Measurements from ENCODE around the gene PIGU.
"Not testable (repeated sequence)": the region's sequence is repeated elsewhere in the genome, so short reads cannot be mapped to it uniquely, and the experiment has no call there.

The PIGU gene

DNA sequence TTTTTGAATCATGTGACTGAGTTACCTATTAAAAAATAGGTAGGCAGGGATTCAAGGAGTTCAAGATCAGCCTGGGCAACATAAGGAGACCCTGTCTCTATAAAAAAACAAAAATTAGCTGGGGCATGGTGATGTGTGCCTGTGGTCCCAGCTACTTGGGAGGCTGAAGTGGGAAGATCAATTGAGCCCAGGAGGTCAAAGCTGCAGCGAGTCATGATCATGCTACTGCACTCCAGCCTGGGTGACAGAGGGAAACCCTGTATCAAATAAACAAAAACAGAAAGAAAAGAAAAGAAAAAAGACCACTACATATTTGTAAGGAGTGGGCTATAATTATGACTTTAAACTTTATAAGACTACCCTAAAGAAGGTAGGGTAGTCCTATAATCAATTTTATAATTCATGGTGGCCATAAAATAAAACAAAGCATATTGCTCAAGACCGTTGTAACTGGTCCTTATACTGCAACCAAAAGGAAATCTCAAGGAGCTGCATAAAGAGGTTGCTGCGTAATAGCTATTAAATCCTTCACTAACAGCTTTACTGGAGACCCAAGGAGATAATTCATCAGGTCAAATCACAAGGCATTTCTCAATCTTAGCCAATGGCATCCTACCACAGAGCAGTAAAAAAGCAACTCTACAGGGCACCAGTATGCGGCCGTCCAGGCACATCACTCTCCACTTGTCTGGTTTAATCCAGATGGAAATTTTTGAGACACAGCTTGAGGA, 13.5 kb downstream of the PIGU start:
- Histone ChIP-seq H3K4me1 (ENCODE audit: insufficient read depth, low read length) (no peaks in the 10 kb centered on the region), H3K9me3 (ENCODE audit: low read length) (no peaks in the 10 kb centered on the region), H3K27me3 (ENCODE audit: insufficient read depth, low read length) (no peaks in the 10 kb centered on the region), H3K36me3 (ENCODE audit: insufficient read depth, low read length) (no peaks in the 10 kb centered on the region), H3K4me3 (ENCODE audit: low read length) (no peak overlapping the region), H2AFZ (ENCODE audit: low read depth, low read length) (no peak overlapping the region)

- H3K9me3 ChIP-seq (ENCODE audit: low read length); H3K27me3 ChIP-seq (ENCODE audit: insufficient read depth, low read length); H3K4me3 ChIP-seq (ENCODE audit: low read length); H3K36me3 ChIP-seq (ENCODE audit: insufficient read depth, low read length); H3K4me1 ChIP-seq (ENCODE audit: insufficient read depth, low read length); H2AFZ ChIP-seq (ENCODE audit: low read depth, low read length): not testable (repeated sequence)
These were observed 15.1 kb downstream of the PIGU start for GRCh38 chr20:34661811-34662210.

DNA sequence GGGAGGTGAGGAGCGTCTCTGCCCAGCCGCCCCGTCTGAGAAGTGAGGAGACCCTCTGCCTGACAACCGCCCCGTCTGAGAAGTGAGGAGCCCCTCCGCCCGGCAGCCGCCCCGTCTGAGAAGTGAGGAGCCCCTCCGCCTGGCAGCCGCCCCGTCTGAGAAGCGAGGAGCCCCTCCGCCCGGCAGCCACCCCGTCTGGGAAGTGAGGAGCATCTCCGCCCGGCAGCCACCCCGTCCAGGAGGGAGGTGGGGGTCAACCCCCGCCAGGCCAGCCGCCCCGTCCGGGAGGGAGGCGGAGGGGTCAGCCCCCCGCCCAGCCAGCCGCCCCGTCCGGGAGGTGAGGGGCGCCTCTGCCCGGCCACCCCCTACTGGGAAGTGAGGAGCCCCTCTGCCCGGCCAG, 18.2 kb downstream of the PIGU start:
- not testable (repeated sequence) for H3K9me3 ChIP-seq (ENCODE audit: low read length); H3K36me3 ChIP-seq (ENCODE audit: insufficient read depth, low read length); H3K4me1 ChIP-seq (ENCODE audit: insufficient read depth, low read length); H2AFZ ChIP-seq (ENCODE audit: low read depth, low read length); H3K4me3 ChIP-seq (ENCODE audit: low read length); H3K27me3 ChIP-seq (ENCODE audit: insufficient read depth, low read length)

DNA sequence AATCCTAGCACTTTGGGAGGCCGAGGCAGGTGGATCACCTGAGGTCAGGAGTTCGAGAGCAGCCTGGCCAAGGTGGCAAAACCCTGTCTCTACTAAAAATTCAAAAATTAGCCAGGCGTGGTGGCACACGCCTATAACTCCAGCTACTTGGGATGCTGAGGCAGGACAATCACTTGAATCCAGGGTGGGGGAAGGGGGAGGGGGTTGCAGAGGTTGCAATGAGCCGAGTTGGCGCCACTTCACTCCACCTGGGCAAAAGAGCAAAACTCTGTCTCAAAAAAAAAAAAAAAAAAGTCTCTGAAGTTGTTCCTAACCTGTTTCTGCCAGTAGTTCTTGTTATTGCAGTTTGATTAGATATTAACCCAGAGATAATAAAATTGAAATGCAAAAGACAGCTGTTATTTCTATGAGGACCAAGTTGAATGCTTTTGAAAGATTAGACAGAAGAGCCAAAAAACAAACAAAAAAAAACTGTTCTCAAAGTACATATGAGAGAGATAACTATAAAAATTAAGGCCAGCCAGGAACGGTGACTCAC, 22.6 kb downstream of the PIGU start:
- no peaks in the 10 kb centered on the region for H3K4me1 ChIP-seq (ENCODE audit: insufficient read depth, low read length)
- H3K9me3 ChIP-seq (ENCODE audit: low read length), result no peaks in the 10 kb centered on the region
- H3K27me3 ChIP-seq (ENCODE audit: insufficient read depth, low read length), result no peaks in the 10 kb centered on the region
- peaks cover 23% of the 10 kb centered on the region for H3K36me3 ChIP-seq (ENCODE audit: insufficient read depth, low read length)
- H3K4me3 ChIP-seq (ENCODE audit: low read length), result no peak overlapping the region
- no peak overlapping the region for H2AFZ ChIP-seq (ENCODE audit: low read depth, low read length)

- H3K27me3 ChIP-seq (ENCODE audit: insufficient read depth, low read length), result no peaks in the 10 kb centered on the region
- no peaks in the 10 kb centered on the region for H3K9me3 ChIP-seq (ENCODE audit: low read length)
- H3K4me3 ChIP-seq (ENCODE audit: low read length), result no peak overlapping the region
- H3K36me3 ChIP-seq (ENCODE audit: insufficient read depth, low read length), result peaks cover 20% of the 10 kb centered on the region
- no peaks in the 10 kb centered on the region for H3K4me1 ChIP-seq (ENCODE audit: insufficient read depth, low read length)
- H2AFZ ChIP-seq (ENCODE audit: low read depth, low read length), result no peak overlapping the region
These were observed 25.7 kb downstream of the PIGU start for GRCh38 chr20:34651200-34651599.

- Histone ChIP-seq H2AFZ (ENCODE audit: low read depth, low read length) (no peak overlapping the region), H3K27me3 (ENCODE audit: insufficient read depth, low read length) (no peaks in the 10 kb centered on the region), H3K36me3 (ENCODE audit: insufficient read depth, low read length) (peaks cover 22% of the 10 kb centered on the region), H3K4me1 (ENCODE audit: insufficient read depth, low read length) (no peaks in the 10 kb centered on the region), H3K4me3 (ENCODE audit: low read length) (no peak overlapping the region), H3K9me3 (ENCODE audit: low read length) (no peaks in the 10 kb centered on the region)
These were observed 29.2 kb downstream of the PIGU start for GRCh38 chr20:34647737-34648136.

GRCh38 chr20:34644951-34645350, 31.9 kb downstream of the PIGU start:
- Histone ChIP-seq H3K9me3 (ENCODE audit: low read length) (no peaks in the 10 kb centered on the region), H3K27me3 (ENCODE audit: insufficient read depth, low read length) (no peaks in the 10 kb centered on the region), H3K4me1 (ENCODE audit: insufficient read depth, low read length) (no peaks in the 10 kb centered on the region), H3K4me3 (ENCODE audit: low read length) (no peak overlapping the region), H2AFZ (ENCODE audit: low read depth, low read length) (no peak overlapping the region), H3K36me3 (ENCODE audit: insufficient read depth, low read length) (peaks cover 8% of the 10 kb centered on the region)

DNA sequence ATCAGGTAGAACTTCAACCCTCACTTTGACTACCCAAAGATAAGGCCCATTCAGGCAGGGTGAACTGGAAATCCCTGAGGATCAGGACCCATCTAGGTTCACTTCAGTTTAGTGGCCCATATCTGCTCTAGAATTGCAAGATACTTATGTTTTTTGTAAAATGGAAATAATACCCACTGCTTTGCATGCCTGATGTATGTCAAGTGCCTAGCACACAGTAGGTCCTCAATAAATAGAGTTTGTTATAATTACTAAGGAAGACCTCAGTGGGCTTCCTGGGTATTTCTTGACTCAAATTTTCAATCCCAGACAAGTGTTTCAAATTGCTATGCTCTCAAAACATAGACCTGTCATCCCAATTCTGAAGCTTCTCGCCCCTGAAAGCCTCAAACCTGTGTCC, 32.5 kb downstream of the PIGU start:
- H3K4me3 ChIP-seq (ENCODE audit: low read length), result no peak overlapping the region
- H3K9me3 ChIP-seq (ENCODE audit: low read length), result no peaks in the 10 kb centered on the region
- no peaks in the 10 kb centered on the region for H3K27me3 ChIP-seq (ENCODE audit: insufficient read depth, low read length)
- H3K4me1 ChIP-seq (ENCODE audit: insufficient read depth, low read length), result no peaks in the 10 kb centered on the region
- H3K36me3 ChIP-seq (ENCODE audit: insufficient read depth, low read length), result peaks cover 8% of the 10 kb centered on the region
- no peak overlapping the region for H2AFZ ChIP-seq (ENCODE audit: low read depth, low read length)

- Histone ChIP-seq H2AFZ (ENCODE audit: low read depth, low read length) (no peak overlapping the region), H3K9me3 (ENCODE audit: low read length) (no peaks in the 10 kb centered on the region), H3K4me1 (ENCODE audit: insufficient read depth, low read length) (no peaks in the 10 kb centered on the region), H3K36me3 (ENCODE audit: insufficient read depth, low read length) (peaks cover 8% of the 10 kb centered on the region), H3K4me3 (ENCODE audit: low read length) (no peak overlapping the region), H3K27me3 (ENCODE audit: insufficient read depth, low read length) (no peaks in the 10 kb centered on the region)
These were observed 33.0 kb downstream of the PIGU start for GRCh38 chr20:34643928-34644327.

DNA sequence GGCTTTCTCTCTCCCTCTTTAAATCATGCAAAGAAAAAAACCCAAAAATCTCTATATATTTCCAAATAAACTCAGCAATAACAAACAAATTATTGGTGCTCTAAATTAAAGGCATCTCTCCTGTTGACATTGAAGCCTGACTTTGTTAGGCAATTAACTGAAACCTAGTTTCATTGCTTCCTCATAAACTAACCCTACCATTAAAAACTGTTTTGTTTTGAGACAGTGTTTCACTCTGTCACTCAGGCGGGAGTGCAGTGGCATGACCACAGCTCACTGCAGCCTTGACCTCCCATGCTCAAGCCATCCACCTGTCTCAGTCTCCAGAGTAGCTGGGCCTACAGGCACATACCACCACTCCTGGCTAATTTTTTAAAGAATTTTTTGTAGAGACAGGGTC, 34.9 kb downstream of the PIGU start:
- Histone ChIP-seq H3K4me3 (ENCODE audit: low read length) (no peak overlapping the region), H3K27me3 (ENCODE audit: insufficient read depth, low read length) (no peaks in the 10 kb centered on the region), H3K9me3 (ENCODE audit: low read length) (no peaks in the 10 kb centered on the region), H3K4me1 (ENCODE audit: insufficient read depth, low read length) (no peaks in the 10 kb centered on the region), H3K36me3 (ENCODE audit: insufficient read depth, low read length) (peaks cover 26% of the 10 kb centered on the region), H2AFZ (ENCODE audit: low read depth, low read length) (no peak overlapping the region)

DNA sequence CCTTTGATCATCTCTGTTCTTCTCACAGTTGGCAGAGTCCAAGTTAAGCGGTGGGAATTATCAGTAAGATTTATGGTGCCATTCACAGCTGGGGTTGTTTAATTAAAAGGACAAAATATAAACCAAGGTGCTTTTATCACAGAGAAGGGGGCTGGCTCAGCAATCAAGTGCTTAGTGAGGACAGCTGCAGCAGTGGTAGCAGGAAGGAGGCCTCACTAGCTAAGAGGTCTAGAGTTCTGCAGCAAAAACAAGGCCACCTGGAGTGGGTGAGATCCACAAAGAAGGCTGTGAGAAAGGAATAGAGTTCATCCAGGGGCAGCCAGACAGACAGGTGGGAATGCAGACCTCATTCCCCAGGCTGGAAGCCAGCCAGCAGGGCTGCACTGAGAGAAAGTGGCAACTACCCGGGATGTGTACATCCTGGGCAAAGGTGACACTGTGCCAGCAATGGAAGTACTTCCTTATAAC, 37.1 kb downstream of the PIGU start:
- H3K4me1 ChIP-seq (ENCODE audit: insufficient read depth, low read length), result no peaks in the 10 kb centered on the region
- no peaks in the 10 kb centered on the region for H3K27me3 ChIP-seq (ENCODE audit: insufficient read depth, low read length)
- peaks cover 38% of the 10 kb centered on the region for H3K36me3 ChIP-seq (ENCODE audit: insufficient read depth, low read length)
- H3K9me3 ChIP-seq (ENCODE audit: low read length), result no peaks in the 10 kb centered on the region
- H2AFZ ChIP-seq (ENCODE audit: low read depth, low read length), result no peak overlapping the region
- H3K4me3 ChIP-seq (ENCODE audit: low read length), result no peak overlapping the region

DNA sequence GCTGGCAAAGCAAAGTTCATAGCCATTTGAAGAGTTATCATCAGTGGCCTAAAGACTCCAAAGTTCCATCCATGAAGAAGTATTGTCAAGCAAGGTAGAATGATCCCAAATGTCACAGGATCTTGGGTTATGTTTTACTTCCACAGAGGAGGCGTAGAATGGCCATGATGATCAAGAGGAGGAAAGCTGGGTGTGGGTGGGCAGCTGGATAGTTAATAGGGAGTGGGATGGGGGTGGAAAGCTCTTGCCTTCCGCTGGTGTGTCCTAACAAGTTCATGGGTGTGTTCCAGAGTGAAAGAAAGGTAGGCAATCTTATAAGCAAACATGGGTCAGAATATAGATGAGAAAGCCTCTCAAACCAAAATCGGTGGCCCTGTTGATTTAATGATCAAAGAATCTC, 38.4 kb downstream of the PIGU start:
- H3K27me3 ChIP-seq (ENCODE audit: insufficient read depth, low read length), result no peaks in the 10 kb centered on the region
- H3K4me3 ChIP-seq (ENCODE audit: low read length), result no peak overlapping the region
- no peaks in the 10 kb centered on the region for H3K4me1 ChIP-seq (ENCODE audit: insufficient read depth, low read length)
- peaks cover 44% of the 10 kb centered on the region for H3K36me3 ChIP-seq (ENCODE audit: insufficient read depth, low read length)
- no peak overlapping the region for H2AFZ ChIP-seq (ENCODE audit: low read depth, low read length)
- H3K9me3 ChIP-seq (ENCODE audit: low read length), result no peaks in the 10 kb centered on the region

DNA sequence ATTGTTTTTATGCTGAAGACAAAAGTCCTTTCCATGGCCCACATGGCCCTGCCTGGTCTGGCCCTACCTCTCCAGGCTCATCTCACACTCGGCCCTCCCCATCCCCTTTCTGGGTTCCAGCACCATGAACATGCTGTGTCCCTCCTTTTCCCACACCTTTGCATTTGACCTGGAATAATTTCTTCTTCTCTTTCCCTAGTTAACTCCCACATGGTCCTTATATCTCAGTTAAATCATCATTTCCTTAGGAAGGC, 38.9 kb downstream of the PIGU start:
- Histone ChIP-seq H3K27me3 (ENCODE audit: insufficient read depth, low read length) (no peaks in the 10 kb centered on the region), H3K9me3 (ENCODE audit: low read length) (no peaks in the 10 kb centered on the region), H2AFZ (ENCODE audit: low read depth, low read length) (no peak overlapping the region), H3K4me1 (ENCODE audit: insufficient read depth, low read length) (no peaks in the 10 kb centered on the region), H3K4me3 (ENCODE audit: low read length) (no peak overlapping the region), H3K36me3 (ENCODE audit: insufficient read depth, low read length) (peaks cover 46% of the 10 kb centered on the region)
